ENCODE results near the gene GOLT1B.
A peak's percentile ranks its signal among the peaks of the same experiment; 100 is the strongest.

The GOLT1B gene

DNA sequence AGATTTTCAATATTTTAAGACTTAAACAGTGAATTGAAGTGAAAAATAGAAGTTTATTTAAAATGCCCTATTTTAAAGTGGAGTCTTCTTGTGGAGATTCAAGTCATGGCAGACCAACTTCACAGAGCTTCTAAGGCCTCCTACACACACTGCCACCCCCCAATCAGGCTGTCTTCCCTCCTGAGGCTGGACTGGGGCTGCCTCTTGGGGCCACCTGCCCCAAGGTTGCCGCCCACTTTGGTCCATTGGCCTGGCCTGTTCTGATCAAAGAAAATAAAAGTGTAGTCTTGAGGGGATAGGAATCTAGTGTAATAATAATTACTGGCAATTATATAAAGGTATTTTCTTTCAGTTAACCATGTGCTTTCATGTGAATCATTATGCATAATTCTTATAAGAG, 1.3 kb downstream of the GOLT1B start:
- no peak overlapping the region for H3K4me3 ChIP-seq (ENCODE audit: low read depth, low read length)
- H3K9me3 ChIP-seq (ENCODE audit: control insufficient read depth, low read length), result no peaks in the 10 kb centered on the region
- no peak overlapping the region for H2AFZ ChIP-seq
- no peak overlapping the region for H3K27ac ChIP-seq
- H3K4me1 ChIP-seq, result peaks cover 4% of the 10 kb centered on the region
- no peak overlapping the region for H3K9ac ChIP-seq
- no peaks in the 10 kb centered on the region for H3K36me3 ChIP-seq (ENCODE audit: control insufficient read depth, insufficient read depth, low read length)
- peak overlapping the region; percentile 80 for H3K4me2 ChIP-seq (ENCODE audit: low read length)
- TF ChIP-seq, protein P1, sequence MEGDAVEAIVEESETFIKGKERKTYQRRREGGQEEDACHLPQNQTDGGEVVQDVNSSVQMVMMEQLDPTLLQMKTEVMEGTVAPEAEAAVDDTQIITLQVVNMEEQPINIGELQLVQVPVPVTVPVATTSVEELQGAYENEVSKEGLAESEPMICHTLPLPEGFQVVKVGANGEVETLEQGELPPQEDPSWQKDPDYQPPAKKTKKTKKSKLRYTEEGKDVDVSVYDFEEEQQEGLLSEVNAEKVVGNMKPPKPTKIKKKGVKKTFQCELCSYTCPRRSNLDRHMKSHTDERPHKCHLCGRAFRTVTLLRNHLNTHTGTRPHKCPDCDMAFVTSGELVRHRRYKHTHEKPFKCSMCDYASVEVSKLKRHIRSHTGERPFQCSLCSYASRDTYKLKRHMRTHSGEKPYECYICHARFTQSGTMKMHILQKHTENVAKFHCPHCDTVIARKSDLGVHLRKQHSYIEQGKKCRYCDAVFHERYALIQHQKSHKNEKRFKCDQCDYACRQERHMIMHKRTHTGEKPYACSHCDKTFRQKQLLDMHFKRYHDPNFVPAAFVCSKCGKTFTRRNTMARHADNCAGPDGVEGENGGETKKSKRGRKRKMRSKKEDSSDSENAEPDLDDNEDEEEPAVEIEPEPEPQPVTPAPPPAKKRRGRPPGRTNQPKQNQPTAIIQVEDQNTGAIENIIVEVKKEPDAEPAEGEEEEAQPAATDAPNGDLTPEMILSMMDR (IDR thresholded peaks at IDR 0.05), result no peak
- no peaks in the 10 kb centered on the region for H3K27me3 ChIP-seq (ENCODE audit: control insufficient read depth, insufficient read depth, low read length)
- peaks cover 34% of the 10 kb centered on the region for H3K79me2 ChIP-seq

DNA sequence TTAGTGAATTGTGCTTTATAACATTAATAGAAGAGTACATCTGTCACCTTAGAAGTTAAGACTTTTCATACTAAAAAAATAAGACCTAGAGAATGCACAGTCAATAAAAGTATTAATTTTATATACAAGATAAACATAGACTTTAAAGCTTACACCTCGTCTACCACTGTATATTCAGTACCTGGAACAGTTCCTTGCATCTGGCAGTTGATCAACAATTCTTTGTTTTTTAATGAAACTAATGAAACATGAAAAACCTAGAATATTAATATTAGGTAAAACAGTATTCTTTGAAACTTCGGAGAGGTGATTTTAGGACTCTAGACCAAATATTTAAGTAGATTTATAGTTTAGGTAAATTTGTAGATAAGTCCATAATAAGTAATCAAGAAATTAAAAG, 4.3 kb downstream of the GOLT1B start:
- no peaks in the 10 kb centered on the region for H3K27me3 ChIP-seq (ENCODE audit: control insufficient read depth, insufficient read depth, low read length)
- TF ChIP-seq, protein P1 (IDR thresholded peaks at IDR 0.05), result no peak
- H3K9ac ChIP-seq, result no peak overlapping the region
- no peak overlapping the region for H3K27ac ChIP-seq
- no peak overlapping the region for H2AFZ ChIP-seq
- H3K4me1 ChIP-seq, result peaks cover 4% of the 10 kb centered on the region
- H3K36me3 ChIP-seq (ENCODE audit: control insufficient read depth, insufficient read depth, low read length), result no peaks in the 10 kb centered on the region
- no peaks in the 10 kb centered on the region for H3K9me3 ChIP-seq (ENCODE audit: control insufficient read depth, low read length)
- no peak overlapping the region for H3K4me2 ChIP-seq (ENCODE audit: low read length)
- no peak overlapping the region for H3K4me3 ChIP-seq (ENCODE audit: low read depth, low read length)
- H3K79me2 ChIP-seq, result peaks cover 25% of the 10 kb centered on the region

DNA sequence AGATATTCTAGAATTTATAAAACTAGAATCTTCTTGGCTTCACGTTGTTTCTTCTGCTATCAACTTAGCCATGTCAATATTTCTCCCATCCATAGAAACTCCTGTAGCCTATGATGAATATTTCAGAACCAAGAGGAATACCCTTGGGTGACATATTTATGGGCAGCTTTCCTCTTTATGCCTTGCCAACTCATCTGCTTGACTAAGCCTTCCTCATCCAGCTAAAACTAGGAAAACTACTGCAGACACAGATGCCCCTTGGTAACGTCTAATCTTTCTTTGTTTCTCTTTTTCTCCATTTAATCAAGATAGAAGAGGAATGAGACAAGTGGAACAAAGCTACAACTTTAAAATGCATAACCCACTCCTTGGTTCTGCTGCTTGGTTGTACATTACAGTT, 6.3 kb downstream of the GOLT1B start:
- no peak overlapping the region for H3K4me3 ChIP-seq (ENCODE audit: low read depth, low read length)
- no peaks in the 10 kb centered on the region for H3K36me3 ChIP-seq (ENCODE audit: control insufficient read depth, insufficient read depth, low read length)
- TF ChIP-seq, protein P1 (IDR thresholded peaks at IDR 0.05), result no peak

DNA sequence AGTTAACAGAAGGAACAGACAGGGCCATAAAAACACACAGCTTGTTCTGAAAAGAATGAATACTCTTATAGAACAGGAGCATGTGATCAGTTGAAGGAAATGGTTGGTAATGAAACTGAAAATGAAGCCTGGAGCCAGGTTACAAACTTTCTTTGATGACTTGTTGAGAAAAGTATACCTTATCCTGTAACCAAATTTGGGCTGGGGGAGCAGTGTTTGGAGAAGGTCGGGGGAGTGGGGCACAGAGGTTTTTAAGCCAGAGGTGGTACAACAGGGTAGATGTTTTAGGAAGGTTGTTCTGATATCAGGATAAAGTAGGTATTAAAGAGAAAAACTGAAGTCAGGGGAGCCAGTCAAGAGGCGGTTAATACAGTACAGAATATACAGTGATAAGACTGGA, 8.2 kb downstream of the GOLT1B start:
- H3K79me2 ChIP-seq, result peaks cover 3% of the 10 kb centered on the region
- no peaks in the 10 kb centered on the region for H3K36me3 ChIP-seq (ENCODE audit: control insufficient read depth, insufficient read depth, low read length)
- H3K9ac ChIP-seq, result no peak overlapping the region
- no peaks in the 10 kb centered on the region for H3K9me3 ChIP-seq (ENCODE audit: control insufficient read depth, low read length)
- no peaks in the 10 kb centered on the region for H3K4me1 ChIP-seq
- H3K4me3 ChIP-seq (ENCODE audit: low read depth, low read length), result no peak overlapping the region
- no peak overlapping the region for H2AFZ ChIP-seq
- no peak overlapping the region for H3K4me2 ChIP-seq (ENCODE audit: low read length)
- H3K27me3 ChIP-seq (ENCODE audit: control insufficient read depth, insufficient read depth, low read length), result no peaks in the 10 kb centered on the region
- H3K27ac ChIP-seq, result no peak overlapping the region
- TF ChIP-seq, protein P1 (IDR thresholded peaks at IDR 0.05), result no peak

More for the DNA sequence above, 6.3 kb downstream of the GOLT1B start:
- Histone ChIP-seq H3K4me2 (ENCODE audit: low read length) (no peak overlapping the region), H3K79me2 (peaks cover 12% of the 10 kb centered on the region), H3K4me1 (peaks cover 2% of the 10 kb centered on the region), H3K27ac (no peak overlapping the region), H3K9me3 (ENCODE audit: control insufficient read depth, low read length) (no peaks in the 10 kb centered on the region), H3K9ac (no peak overlapping the region), H3K27me3 (ENCODE audit: control insufficient read depth, insufficient read depth, low read length) (no peaks in the 10 kb centered on the region), H2AFZ (no peak overlapping the region)

DNA sequence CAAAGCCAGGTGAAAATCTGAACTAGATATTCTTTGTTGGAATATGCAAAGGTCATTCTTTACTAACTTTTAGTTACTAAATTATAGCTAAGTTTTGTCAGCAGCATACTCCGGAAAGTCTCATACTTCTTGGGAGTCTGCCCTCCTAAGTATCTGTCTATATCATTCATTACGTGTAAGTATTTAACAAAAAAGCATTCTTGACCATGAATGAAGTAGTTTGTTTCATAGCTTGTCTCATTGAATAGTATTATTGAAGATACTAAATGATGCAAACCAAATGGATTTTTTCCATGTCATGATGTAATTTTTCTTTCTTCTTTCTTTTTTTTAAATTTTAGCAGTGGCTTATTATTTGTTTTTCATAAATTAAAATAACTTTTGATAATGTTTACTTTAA, 14.7 kb downstream of the GOLT1B start:
- Histone ChIP-seq H2AFZ (no peak overlapping the region), H3K4me3 (ENCODE audit: low read depth, low read length) (no peak overlapping the region), H3K4me2 (ENCODE audit: low read length) (no peak overlapping the region), H3K79me2 (no peaks in the 10 kb centered on the region), H3K9me3 (ENCODE audit: control insufficient read depth, low read length) (no peaks in the 10 kb centered on the region), H3K4me1 (no peaks in the 10 kb centered on the region), H3K27ac (no peak overlapping the region), H3K27me3 (ENCODE audit: control insufficient read depth, insufficient read depth, low read length) (no peaks in the 10 kb centered on the region), H3K36me3 (ENCODE audit: control insufficient read depth, insufficient read depth, low read length) (no peaks in the 10 kb centered on the region), H3K9ac (no peak overlapping the region)
- TF ChIP-seq, protein P1 (IDR thresholded peaks at IDR 0.05), result no peak
